HG03280 (cell line): ENCODE data around the gene PCDHAC1.

ENCODE experiments used
- ATAC-seq: cut with Tn5 transposase; IDR thresholded peaks from one replicate; pipeline ENCODE4 v1.9.1; 2021; ENCODE audit warnings: mild to moderate bottlenecking, moderate library complexity; ENCODE audit not compliant: unreplicated experiment

PCDHAC1 gene

GRCh38 chr5:140967226-140967893, 41.3 kb downstream of the PCDHAC1 start:
- no peak for ATAC-seq

GRCh38 chr5:140969880-140970279, 43.8 kb downstream of the PCDHAC1 start:
- no peak for ATAC-seq

- no peak for ATAC-seq
These were observed 47.5 kb downstream of the PCDHAC1 start for GRCh38 chr5:140973550-140973949.

- no peak for ATAC-seq
These were observed 50.9 kb downstream of the PCDHAC1 start for GRCh38 chr5:140977003-140977402.

DNA sequence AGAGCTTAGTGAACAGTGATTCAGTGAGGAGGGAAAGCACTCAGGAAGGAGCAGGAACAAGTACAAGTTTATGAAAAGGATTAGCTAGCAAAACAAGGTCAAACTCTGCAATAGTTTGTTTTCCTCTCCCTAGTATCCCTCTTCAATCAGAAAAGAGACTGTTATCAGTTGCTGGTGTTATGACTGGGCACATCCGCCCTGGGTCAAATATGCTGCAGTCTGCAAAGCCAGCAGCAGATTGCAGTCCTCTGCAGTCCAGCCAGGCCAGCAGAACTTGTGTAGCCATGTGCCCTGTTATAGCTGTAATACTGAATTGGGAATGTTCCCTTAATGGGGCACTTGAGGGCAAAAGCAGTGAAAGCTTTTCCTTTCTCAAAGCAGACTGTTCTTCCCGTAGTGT, 52.2 kb downstream of the PCDHAC1 start:
- ATAC-seq, result no peak

DNA sequence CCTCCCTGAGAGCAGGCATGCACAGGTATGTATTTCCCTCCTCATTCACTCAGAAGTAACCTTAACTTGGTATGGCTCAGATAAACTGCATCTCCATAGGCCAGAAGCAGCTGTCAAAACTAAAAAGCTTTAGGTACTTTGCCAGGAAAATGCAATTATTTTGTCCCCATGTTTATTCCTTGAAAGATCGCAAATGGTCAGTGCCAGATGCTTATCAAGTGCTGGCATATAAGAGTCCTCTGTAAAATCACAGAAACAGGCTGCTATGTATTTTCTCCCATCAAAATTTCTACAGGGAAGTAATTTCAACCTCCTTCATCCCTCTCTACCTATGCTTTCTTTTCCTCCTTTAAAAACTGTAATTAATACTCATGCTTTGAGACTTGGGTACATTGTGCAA, 52.9 kb downstream of the PCDHAC1 start:
- no peak for ATAC-seq
